HL-60 (cell line): ENCODE measurements around the gene GTF2IRD1.
A peak's percentile ranks its signal among the peaks of the same experiment; 100 is the strongest.

Experiments used
- DNase-seq, 2 experiments: peaks; one replicate each; pipeline ENCODE4 v3.0.0-alpha.2; 2010 to 2020; ENCODE audit warnings: low read depth in 1 of 2, low spot score in 1 of 2
- H3K27ac ChIP-seq: fragments of 250-450 bp; sonication (Bioruptor Pico); replicated peaks from 2 replicates; pipeline ENCODE4 v1.5.1; 2020; ENCODE audit warnings: mild to moderate bottlenecking, moderate library complexity
- H3K27me3 ChIP-seq: fragments of 250-450 bp; sonication (Bioruptor Pico); 2 replicates; pipeline ENCODE4 v1.5.1; 2021; ENCODE audit warnings: mild to moderate bottlenecking, moderate library complexity; ENCODE audit not compliant: insufficient read depth, poor library complexity, severe bottlenecking
- H3K4me3 ChIP-seq: replicated peaks from 2 replicates; pipeline ENCODE4 v1.5.1; 2011; ENCODE audit warnings: mild to moderate bottlenecking, control low read depth, low read length; ENCODE audit not compliant: insufficient read depth
- GABPA ChIP-seq: IDR thresholded peaks from 2 replicates; pipeline ENCODE4 v1.6.1; 2012; ENCODE audit warnings: low read depth
- POLR2AphosphoS5 ChIP-seq: IDR thresholded peaks from 2 replicates; pipeline ENCODE4 v1.6.1; 2012; ENCODE audit warnings: low read depth
- SPI1 ChIP-seq: IDR thresholded peaks from 2 replicates; pipeline ENCODE4 v1.6.1; 2012; ENCODE audit warnings: low read depth, mild to moderate bottlenecking, borderline replicate concordance
- TF ChIP-seq, protein P1 (sequence below): IDR thresholded peaks from 2 replicates; pipeline ENCODE4 v1.6.1; 2012; ENCODE audit warnings: low read depth; ENCODE audit not compliant: insufficient replicate concordance
- TF ChIP-seq, protein P2 (sequence below): IDR thresholded peaks from one replicate; pipeline ENCODE4 v1.5.1; 2011; ENCODE audit warnings: low read length, control low read depth, inconsistent platforms; ENCODE audit not compliant: insufficient read depth

The GTF2IRD1 gene

DNA sequence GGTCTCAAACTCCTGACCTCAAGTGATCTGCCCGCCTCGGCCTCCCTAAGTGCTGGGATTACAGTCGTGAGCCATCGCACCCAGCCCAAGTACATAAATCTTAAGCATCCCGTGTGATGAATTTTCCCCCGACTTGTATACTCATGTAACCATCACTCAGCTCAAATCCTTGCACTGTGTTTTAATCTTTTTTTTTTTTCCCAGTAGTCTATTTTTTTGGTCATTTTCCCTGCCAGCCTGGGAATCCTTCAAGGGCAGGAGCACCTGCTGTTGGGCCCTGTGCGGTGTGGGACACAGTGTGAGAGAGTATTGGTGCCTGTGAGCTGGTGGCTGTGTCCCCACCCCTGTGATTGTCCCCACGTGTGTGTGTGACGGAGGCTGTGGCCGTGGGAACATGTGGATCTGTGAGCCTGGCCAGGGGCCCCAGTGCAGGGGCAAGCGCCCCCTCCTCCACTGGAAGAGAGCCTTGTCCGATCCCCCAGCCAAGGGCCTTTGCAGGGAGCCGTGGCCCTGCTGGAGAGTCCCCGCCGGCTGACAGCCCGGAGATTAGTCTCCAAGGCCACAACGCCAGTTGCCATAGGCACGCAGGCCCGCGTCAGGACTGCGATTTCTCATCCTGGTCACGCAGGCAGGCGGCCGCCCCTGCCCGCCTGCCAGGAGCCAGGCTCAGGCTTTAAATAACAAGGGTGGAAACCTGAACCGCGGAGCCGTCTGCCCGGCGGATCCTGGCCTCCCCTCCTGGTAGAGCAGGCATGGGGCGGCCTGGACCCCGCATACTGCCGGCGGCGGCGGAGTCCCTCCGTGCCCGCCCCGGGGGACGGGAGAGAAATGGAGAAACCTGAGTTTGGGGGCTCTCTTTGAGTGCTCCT is 26.5 kb downstream of the GTF2IRD1 start:
- no peak overlapping the region for H3K27ac ChIP-seq

DNA sequence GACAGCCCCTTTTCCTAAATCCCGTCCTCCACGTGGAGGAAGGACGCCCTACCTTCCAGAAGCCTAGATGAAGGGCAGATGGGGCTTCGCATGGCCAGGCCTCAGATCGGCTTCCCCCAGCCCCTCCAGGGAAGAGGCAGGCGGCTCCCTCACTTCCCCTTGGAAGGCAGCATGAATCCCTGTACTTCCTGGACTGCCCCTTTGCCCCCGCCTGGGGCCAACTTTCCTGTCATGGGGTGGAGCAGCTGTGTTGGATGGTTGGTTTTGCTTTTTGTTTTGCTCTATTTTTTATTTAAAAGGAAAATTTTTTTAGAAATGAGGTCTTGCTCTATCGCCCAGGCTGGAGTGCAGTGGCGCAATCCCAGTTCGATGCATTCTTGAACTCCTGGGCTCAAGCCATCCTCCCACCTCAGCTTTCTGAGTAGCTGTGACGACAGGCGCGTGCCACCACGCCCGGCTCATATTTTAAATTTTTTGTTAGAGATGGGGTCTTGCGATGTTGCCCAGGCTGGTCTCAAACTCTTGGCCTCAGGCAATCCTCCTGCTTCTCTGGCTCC is 27.2 kb downstream of the GTF2IRD1 start:
- H3K27me3 ChIP-seq: no peaks in the 10 kb centered on the region
- peak; percentile 18 to 33 for DNase-seq
- H3K27ac ChIP-seq: no peak overlapping the region
- no peak overlapping the region for H3K4me3 ChIP-seq
- TF ChIP-seq POLR2AphosphoS5 (no peak), GABPA (no peak), SPI1 (no peak; the same call in 1 of the 2 replicates)
- TF ChIP-seq, protein P1, sequence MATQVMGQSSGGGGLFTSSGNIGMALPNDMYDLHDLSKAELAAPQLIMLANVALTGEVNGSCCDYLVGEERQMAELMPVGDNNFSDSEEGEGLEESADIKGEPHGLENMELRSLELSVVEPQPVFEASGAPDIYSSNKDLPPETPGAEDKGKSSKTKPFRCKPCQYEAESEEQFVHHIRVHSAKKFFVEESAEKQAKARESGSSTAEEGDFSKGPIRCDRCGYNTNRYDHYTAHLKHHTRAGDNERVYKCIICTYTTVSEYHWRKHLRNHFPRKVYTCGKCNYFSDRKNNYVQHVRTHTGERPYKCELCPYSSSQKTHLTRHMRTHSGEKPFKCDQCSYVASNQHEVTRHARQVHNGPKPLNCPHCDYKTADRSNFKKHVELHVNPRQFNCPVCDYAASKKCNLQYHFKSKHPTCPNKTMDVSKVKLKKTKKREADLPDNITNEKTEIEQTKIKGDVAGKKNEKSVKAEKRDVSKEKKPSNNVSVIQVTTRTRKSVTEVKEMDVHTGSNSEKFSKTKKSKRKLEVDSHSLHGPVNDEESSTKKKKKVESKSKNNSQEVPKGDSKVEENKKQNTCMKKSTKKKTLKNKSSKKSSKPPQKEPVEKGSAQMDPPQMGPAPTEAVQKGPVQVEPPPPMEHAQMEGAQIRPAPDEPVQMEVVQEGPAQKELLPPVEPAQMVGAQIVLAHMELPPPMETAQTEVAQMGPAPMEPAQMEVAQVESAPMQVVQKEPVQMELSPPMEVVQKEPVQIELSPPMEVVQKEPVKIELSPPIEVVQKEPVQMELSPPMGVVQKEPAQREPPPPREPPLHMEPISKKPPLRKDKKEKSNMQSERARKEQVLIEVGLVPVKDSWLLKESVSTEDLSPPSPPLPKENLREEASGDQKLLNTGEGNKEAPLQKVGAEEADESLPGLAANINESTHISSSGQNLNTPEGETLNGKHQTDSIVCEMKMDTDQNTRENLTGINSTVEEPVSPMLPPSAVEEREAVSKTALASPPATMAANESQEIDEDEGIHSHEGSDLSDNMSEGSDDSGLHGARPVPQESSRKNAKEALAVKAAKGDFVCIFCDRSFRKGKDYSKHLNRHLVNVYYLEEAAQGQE: no peak
- TF ChIP-seq, protein P2, sequence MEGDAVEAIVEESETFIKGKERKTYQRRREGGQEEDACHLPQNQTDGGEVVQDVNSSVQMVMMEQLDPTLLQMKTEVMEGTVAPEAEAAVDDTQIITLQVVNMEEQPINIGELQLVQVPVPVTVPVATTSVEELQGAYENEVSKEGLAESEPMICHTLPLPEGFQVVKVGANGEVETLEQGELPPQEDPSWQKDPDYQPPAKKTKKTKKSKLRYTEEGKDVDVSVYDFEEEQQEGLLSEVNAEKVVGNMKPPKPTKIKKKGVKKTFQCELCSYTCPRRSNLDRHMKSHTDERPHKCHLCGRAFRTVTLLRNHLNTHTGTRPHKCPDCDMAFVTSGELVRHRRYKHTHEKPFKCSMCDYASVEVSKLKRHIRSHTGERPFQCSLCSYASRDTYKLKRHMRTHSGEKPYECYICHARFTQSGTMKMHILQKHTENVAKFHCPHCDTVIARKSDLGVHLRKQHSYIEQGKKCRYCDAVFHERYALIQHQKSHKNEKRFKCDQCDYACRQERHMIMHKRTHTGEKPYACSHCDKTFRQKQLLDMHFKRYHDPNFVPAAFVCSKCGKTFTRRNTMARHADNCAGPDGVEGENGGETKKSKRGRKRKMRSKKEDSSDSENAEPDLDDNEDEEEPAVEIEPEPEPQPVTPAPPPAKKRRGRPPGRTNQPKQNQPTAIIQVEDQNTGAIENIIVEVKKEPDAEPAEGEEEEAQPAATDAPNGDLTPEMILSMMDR: no peak

More for the DNA sequence above, 26.5 kb downstream of the GTF2IRD1 start:
- Histone ChIP-seq H3K4me3 (no peak overlapping the region), H3K27me3 (no peaks in the 10 kb centered on the region)
- TF ChIP-seq, protein P1: no peak
- TF ChIP-seq, protein P2: no peak
- TF ChIP-seq GABPA (no peak), POLR2AphosphoS5 (no peak), SPI1 (no peak)
- DNase-seq: no peak

DNA sequence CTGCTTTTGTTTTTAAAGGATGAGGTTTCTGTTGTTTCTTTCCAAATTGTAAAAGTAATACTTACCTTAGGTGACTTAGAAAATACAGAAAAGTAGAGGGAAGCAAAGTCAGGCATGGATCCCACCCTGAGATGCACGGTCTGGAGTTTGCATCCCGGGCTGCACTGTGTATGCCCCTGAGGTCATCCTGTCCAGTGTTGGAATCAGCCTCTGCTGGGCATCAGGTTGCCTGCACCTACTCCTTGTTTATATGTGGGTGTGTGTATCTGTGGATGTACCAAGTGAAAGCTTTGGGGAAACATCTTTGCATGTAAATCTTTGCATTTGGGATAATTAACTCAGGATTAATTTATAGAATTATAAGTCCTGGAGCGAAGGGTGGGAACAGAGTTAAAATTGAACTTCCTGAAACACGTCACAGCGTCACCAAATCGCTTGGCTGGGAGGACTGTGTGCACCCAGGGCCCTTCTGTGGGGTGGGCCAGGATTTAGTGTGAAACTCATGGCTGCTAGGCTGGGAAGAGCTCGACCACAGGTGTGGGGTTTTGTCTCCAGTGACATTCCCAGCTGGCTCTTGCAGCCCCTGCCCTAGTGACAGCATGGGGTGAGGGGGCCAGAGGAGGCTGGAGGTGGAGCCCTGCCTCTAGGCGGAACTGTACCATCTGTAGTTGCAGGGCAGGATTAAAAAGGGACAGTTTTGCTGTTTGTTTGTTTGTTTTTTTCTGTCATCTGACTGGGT is 27.9 kb downstream of the GTF2IRD1 start:
- DNase-seq: no peak
- H3K27ac ChIP-seq: no peak overlapping the region

More for the DNA sequence above, 27.9 kb downstream of the GTF2IRD1 start:
- TF ChIP-seq, protein P1: no peak
- TF ChIP-seq, protein P2: no peak
- no peak for TF ChIP-seq SPI1
- no peak for TF ChIP-seq POLR2AphosphoS5
- no peak for TF ChIP-seq GABPA
- H3K27me3 ChIP-seq: no peaks in the 10 kb centered on the region
- H3K4me3 ChIP-seq: no peak overlapping the region
